Prostate gland (tissue), 2 donors: ENCODE data around the gene OR5H14.

Experiments used
- POLR2A ChIP-seq: fragments of 450-650 bp; IDR thresholded peaks from one replicate; pipeline ENCODE4 v1.6.1; 2016; ENCODE audit warnings: antibody characterized with exemption, mild to moderate bottlenecking
- POLR2AphosphoS5 ChIP-seq: sonication (generic); formaldehyde crosslinking; IDR thresholded peaks from one replicate; pipeline ENCODE4 v1.6.1; 2017; ENCODE audit warnings: antibody characterized with exemption
- TF ChIP-seq, protein P1 (sequence below), 4 experiments: fragments of 200-600 bp in 2 of 4; fragments of 450-650 bp in 2 of 4; sonication (generic) in 2 of 4; IDR thresholded peaks; 1 replicate in 3 of 4; 2 replicates in 1 of 4; pipeline ENCODE4 v1.5.1; 2016 to 2019; ENCODE audit warnings: antibody characterized with exemption in 4 of 4, mild to moderate bottlenecking in 2 of 4, moderate library complexity in 2 of 4

DNA sequence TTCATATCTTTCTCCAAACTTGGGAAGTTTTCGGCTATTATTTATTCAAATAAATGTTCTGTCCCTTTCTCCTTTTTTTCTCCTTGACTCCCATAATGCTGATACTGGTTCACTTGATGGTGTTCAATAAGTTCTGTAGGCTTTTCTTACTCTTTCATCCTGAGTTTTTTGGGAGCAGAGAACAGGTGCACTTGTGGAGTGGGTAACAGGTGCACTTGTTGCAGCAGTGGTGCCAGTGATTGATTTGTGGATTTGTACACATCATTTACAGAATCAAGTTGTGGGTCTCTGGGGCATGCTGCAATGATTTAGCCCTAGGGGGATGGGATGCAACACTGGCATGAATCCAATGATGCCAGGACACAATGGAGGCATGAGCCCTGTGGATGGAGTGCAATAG is 31.6 kb upstream of the OR5H14 start:
- TF ChIP-seq, protein P1, sequence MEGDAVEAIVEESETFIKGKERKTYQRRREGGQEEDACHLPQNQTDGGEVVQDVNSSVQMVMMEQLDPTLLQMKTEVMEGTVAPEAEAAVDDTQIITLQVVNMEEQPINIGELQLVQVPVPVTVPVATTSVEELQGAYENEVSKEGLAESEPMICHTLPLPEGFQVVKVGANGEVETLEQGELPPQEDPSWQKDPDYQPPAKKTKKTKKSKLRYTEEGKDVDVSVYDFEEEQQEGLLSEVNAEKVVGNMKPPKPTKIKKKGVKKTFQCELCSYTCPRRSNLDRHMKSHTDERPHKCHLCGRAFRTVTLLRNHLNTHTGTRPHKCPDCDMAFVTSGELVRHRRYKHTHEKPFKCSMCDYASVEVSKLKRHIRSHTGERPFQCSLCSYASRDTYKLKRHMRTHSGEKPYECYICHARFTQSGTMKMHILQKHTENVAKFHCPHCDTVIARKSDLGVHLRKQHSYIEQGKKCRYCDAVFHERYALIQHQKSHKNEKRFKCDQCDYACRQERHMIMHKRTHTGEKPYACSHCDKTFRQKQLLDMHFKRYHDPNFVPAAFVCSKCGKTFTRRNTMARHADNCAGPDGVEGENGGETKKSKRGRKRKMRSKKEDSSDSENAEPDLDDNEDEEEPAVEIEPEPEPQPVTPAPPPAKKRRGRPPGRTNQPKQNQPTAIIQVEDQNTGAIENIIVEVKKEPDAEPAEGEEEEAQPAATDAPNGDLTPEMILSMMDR (IDR thresholded peaks at IDR 0.05) = no peak
- TF ChIP-seq POLR2A (no peak), POLR2AphosphoS5 (no peak)
